ENCODE measurements around the gene INSRR. TPM values are rescaled to one million over a fixed set of nuclear protein-coding genes. Genes with fewer than 3 reads are reported as not detected.

The INSRR gene
- total RNA-seq, 1 experiment from 2014 or later, result 0.11 TPM

DNA sequence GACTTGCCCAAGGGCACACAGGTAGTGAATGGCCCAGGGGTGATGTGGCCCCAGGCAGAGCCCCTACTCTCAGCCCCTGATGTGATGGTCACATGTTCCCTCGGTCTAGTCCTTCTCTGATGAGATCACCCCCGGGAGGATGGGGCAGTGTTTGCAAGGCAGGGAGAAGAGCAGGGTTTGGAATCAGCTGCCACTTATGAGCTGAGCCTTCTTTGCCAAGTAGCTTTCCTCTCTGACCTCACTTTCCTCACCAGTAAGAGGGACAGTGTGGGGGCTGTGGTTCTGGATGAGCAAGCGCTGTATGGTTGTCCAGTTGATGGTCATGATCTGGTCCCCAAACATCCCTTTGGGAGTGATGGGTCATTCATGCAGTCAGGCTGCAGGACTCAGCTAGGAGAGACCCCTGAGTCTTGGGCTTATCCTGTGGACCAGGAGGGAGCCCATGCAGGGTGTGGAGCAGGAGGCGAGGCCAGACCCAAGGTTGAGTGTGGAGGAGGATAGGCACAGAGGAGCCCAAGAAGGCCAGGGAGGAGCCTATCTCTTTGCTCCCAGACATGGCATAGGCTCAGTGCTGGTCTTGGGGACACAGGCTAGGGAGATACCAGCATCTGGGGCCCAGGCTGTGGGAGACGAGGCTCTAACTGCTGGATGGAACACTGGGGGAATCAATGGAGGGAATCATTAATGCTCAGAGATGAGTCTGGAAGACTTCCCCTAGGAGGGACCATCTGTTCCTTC, 18.7 kb upstream of the INSRR start (continued):
- TF ChIP-seq, protein P1, sequence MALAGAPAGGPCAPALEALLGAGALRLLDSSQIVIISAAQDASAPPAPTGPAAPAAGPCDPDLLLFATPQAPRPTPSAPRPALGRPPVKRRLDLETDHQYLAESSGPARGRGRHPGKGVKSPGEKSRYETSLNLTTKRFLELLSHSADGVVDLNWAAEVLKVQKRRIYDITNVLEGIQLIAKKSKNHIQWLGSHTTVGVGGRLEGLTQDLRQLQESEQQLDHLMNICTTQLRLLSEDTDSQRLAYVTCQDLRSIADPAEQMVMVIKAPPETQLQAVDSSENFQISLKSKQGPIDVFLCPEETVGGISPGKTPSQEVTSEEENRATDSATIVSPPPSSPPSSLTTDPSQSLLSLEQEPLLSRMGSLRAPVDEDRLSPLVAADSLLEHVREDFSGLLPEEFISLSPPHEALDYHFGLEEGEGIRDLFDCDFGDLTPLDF (CRISPR knock-in tag; IDR thresholded peaks at IDR 0.05), result no peak
- TF ChIP-seq NR1H2 (CRISPR knock-in tag; IDR thresholded peaks at IDR 0.05) (no peak), NFYB (CRISPR knock-in tag; conservative IDR thresholded peaks at IDR 0.05; ENCODE audit: low read depth) (no peak), ZNF317 (CRISPR knock-in tag; IDR thresholded peaks at IDR 0.05; ENCODE audit: borderline replicate concordance, low read depth) (no peak), GABPB1 (CRISPR knock-in tag; IDR thresholded peaks at IDR 0.05) (no peak), TEAD1 (CRISPR knock-in tag; IDR thresholded peaks at IDR 0.05) (no peak), ZNF219 (CRISPR knock-in tag; IDR thresholded peaks at IDR 0.05; ENCODE audit: borderline replicate concordance) (no peak), ZNF138 (CRISPR knock-in tag; conservative IDR thresholded peaks at IDR 0.05) (no peak)

GRCh38 chr1:156876281-156876680, 17.4 kb upstream of the INSRR start:
- Mint-ChIP-seq H3K4me1 (peaks cover 4% of the 10 kb centered on the region), H3K36me3 (no peaks in the 10 kb centered on the region), H3K4me3 (peak overlapping the region; percentile 13; the same call in 1 of the 2 replicates), H3K27me3 (ENCODE audit: low read depth) (peaks cover 32% of the 10 kb centered on the region), H3K27ac (no peak overlapping the region), H3K9me3 (no peaks in the 10 kb centered on the region)
- CTCF ChIA-PET, result interaction anchor here (0.6 to 5.1 kb wide), 24 partner anchors 8 to 279 kb away, joined by 3 to 59 read pairs (median 6); partner anchors contain the start of genes CRABP2, INSRR and NTRK1
- ATAC-seq (peak; percentile 96), DNase-seq (ENCODE audit: low spot score) (peak; percentile 76)
- POLR2A ChIA-PET, result interaction anchor here (0.6 kb wide), 3 partner anchors 59 to 178 kb away, joined by 3 to 4 read pairs (median 3); no protein-coding TSS in a partner anchor
- TF ChIP-seq ZBTB21 (CRISPR knock-in tag; IDR thresholded peaks at IDR 0.05; ENCODE audit: borderline replicate concordance) (peak; percentile 48; the same call in 1 of the 2 replicates), PRRX2 (CRISPR knock-in tag; IDR thresholded peaks at IDR 0.05) (no peak), FOXP4 (CRISPR knock-in tag; IDR thresholded peaks at IDR 0.05) (0 out of 2 replicates have a peak, but pooled peaks have one; percentile 35), CTCF (IDR thresholded peaks at IDR 0.05) (0 out of 2 replicates have a peak, but pooled peaks have one; percentile 17), ELF4 (CRISPR knock-in tag; IDR thresholded peaks at IDR 0.05; ENCODE audit: low read depth) (no peak), TP53 (CRISPR knock-in tag; IDR thresholded peaks at IDR 0.05) (0 out of 2 replicates have a peak, but pooled peaks have one; percentile 49), ZNF138 (CRISPR knock-in tag; conservative IDR thresholded peaks at IDR 0.05) (0 out of 2 replicates have a peak, but pooled peaks have one; percentile 46), TEAD1 (CRISPR knock-in tag; IDR thresholded peaks at IDR 0.05) (no peak), FOXP1 (CRISPR knock-in tag; IDR thresholded peaks at IDR 0.05; ENCODE audit: borderline replicate concordance) (peak; percentile 70; the same call in 1 of the 2 replicates), NFE2L1 (CRISPR knock-in tag; IDR thresholded peaks at IDR 0.05) (peak; percentile 51; the same call in 1 of the 2 replicates)
- TF ChIP-seq, protein P2, sequence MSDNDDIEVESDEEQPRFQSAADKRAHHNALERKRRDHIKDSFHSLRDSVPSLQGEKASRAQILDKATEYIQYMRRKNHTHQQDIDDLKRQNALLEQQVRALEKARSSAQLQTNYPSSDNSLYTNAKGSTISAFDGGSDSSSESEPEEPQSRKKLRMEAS (CRISPR knock-in tag; IDR thresholded peaks at IDR 0.05), result peak; percentile 87
- TF ChIP-seq, protein P3, sequence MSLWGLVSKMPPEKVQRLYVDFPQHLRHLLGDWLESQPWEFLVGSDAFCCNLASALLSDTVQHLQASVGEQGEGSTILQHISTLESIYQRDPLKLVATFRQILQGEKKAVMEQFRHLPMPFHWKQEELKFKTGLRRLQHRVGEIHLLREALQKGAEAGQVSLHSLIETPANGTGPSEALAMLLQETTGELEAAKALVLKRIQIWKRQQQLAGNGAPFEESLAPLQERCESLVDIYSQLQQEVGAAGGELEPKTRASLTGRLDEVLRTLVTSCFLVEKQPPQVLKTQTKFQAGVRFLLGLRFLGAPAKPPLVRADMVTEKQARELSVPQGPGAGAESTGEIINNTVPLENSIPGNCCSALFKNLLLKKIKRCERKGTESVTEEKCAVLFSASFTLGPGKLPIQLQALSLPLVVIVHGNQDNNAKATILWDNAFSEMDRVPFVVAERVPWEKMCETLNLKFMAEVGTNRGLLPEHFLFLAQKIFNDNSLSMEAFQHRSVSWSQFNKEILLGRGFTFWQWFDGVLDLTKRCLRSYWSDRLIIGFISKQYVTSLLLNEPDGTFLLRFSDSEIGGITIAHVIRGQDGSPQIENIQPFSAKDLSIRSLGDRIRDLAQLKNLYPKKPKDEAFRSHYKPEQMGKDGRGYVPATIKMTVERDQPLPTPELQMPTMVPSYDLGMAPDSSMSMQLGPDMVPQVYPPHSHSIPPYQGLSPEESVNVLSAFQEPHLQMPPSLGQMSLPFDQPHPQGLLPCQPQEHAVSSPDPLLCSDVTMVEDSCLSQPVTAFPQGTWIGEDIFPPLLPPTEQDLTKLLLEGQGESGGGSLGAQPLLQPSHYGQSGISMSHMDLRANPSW (CRISPR knock-in tag; conservative IDR thresholded peaks at IDR 0.05; ENCODE audit: low read depth), result no peak
- TF ChIP-seq, protein P4, sequence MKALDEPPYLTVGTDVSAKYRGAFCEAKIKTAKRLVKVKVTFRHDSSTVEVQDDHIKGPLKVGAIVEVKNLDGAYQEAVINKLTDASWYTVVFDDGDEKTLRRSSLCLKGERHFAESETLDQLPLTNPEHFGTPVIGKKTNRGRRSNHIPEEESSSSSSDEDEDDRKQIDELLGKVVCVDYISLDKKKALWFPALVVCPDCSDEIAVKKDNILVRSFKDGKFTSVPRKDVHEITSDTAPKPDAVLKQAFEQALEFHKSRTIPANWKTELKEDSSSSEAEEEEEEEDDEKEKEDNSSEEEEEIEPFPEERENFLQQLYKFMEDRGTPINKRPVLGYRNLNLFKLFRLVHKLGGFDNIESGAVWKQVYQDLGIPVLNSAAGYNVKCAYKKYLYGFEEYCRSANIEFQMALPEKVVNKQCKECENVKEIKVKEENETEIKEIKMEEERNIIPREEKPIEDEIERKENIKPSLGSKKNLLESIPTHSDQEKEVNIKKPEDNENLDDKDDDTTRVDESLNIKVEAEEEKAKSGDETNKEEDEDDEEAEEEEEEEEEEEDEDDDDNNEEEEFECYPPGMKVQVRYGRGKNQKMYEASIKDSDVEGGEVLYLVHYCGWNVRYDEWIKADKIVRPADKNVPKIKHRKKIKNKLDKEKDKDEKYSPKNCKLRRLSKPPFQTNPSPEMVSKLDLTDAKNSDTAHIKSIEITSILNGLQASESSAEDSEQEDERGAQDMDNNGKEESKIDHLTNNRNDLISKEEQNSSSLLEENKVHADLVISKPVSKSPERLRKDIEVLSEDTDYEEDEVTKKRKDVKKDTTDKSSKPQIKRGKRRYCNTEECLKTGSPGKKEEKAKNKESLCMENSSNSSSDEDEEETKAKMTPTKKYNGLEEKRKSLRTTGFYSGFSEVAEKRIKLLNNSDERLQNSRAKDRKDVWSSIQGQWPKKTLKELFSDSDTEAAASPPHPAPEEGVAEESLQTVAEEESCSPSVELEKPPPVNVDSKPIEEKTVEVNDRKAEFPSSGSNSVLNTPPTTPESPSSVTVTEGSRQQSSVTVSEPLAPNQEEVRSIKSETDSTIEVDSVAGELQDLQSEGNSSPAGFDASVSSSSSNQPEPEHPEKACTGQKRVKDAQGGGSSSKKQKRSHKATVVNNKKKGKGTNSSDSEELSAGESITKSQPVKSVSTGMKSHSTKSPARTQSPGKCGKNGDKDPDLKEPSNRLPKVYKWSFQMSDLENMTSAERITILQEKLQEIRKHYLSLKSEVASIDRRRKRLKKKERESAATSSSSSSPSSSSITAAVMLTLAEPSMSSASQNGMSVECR (CRISPR knock-in tag; IDR thresholded peaks at IDR 0.05; ENCODE audit: borderline replicate concordance), result no peak
- TF ChIP-seq, protein P5, sequence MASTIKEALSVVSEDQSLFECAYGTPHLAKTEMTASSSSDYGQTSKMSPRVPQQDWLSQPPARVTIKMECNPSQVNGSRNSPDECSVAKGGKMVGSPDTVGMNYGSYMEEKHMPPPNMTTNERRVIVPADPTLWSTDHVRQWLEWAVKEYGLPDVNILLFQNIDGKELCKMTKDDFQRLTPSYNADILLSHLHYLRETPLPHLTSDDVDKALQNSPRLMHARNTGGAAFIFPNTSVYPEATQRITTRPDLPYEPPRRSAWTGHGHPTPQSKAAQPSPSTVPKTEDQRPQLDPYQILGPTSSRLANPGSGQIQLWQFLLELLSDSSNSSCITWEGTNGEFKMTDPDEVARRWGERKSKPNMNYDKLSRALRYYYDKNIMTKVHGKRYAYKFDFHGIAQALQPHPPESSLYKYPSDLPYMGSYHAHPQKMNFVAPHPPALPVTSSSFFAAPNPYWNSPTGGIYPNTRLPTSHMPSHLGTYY (CRISPR knock-in tag; IDR thresholded peaks at IDR 0.05), result no peak
